Kidney epithelial cell (primary cell): ENCODE measurements around the gene ANP32B. TPM values are rescaled to one million over a fixed set of nuclear protein-coding genes. Genes with fewer than 3 reads are reported as not detected.

Source experiments
- DNase-seq: peaks from one replicate; pipeline ENCODE4 v3.0.0-alpha.2; 2010; ENCODE audit warnings: low read depth
- H3K27me3 ChIP-seq: 2 replicates; pipeline ENCODE4 v1.6.0; 2011; ENCODE audit warnings: low read length; ENCODE audit not compliant: control insufficient read depth, insufficient read depth
- H3K36me3 ChIP-seq: 2 replicates; pipeline ENCODE4 v1.5.1; 2011; ENCODE audit warnings: low read length; ENCODE audit not compliant: control insufficient read depth, insufficient read depth
- H3K4me3 ChIP-seq: 2 replicates; pipeline ENCODE4 v1.5.1; 2011; ENCODE audit warnings: low read depth, mild to moderate bottlenecking, control low read depth, low read length
- total RNA-seq: library from RNA; depleted of rRNA; stranded (reverse); fragments of >200 nt; gene quantifications from 2 replicates; pipeline ENCODE4 v1.2.3, GENCODE V29; 2015
- TF ChIP-seq, protein P1 (sequence below): IDR thresholded peaks from 2 replicates; pipeline ENCODE4 v1.5.1; 2011; ENCODE audit warnings: mild to moderate bottlenecking, moderate library complexity, low read length, control low read depth, inconsistent platforms; ENCODE audit not compliant: insufficient read depth, poor library complexity, severe bottlenecking

The ANP32B gene
- total RNA-seq, 1 donor from 2014 or later = 24.1 TPM

DNA sequence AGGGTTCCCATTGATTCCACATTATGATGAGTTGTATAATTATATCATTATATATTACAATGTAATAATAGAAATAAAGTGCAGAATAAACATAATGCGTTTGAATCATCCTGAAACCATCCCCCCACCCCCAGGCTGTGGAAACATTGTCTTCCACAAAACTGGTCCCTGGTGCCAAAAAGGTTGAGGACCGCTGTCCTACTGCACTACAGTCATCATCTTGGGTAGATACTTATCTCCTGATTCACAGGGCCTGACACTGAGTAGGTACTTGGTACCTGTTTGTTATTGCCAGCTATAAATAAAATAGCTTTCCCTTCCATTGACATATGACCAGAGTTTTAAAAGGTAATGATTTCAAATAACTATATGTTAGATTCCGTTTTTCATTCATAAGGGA is 25.6 kb downstream of the ANP32B start:
- DNase-seq = no peak
- Histone ChIP-seq H3K36me3 (peaks cover 1% of the 10 kb centered on the region), H3K27me3 (no peaks in the 10 kb centered on the region), H3K4me3 (no peak overlapping the region)
- TF ChIP-seq, protein P1, sequence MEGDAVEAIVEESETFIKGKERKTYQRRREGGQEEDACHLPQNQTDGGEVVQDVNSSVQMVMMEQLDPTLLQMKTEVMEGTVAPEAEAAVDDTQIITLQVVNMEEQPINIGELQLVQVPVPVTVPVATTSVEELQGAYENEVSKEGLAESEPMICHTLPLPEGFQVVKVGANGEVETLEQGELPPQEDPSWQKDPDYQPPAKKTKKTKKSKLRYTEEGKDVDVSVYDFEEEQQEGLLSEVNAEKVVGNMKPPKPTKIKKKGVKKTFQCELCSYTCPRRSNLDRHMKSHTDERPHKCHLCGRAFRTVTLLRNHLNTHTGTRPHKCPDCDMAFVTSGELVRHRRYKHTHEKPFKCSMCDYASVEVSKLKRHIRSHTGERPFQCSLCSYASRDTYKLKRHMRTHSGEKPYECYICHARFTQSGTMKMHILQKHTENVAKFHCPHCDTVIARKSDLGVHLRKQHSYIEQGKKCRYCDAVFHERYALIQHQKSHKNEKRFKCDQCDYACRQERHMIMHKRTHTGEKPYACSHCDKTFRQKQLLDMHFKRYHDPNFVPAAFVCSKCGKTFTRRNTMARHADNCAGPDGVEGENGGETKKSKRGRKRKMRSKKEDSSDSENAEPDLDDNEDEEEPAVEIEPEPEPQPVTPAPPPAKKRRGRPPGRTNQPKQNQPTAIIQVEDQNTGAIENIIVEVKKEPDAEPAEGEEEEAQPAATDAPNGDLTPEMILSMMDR = no peak

DNA sequence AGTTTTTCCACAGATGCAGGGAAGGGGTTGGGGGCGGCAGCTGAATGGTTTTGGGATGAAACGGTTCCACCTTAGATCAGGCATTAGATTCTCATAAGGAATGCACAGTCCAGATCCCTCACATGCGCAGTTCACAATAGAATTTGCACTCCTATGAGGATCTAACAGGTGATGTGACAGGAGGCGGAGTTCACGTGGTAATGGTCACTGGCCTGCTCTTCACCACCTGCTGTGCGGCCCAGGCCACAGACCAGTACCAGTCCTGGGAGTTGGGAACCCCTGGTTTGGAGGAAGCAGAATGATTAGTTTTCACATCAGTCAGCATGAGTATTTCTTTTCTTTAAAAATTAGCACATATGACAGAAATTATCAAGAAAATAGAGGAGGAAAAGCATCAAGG is 26.3 kb downstream of the ANP32B start:
- Histone ChIP-seq H3K36me3 (peaks cover 1% of the 10 kb centered on the region), H3K4me3 (no peak overlapping the region), H3K27me3 (no peaks in the 10 kb centered on the region)
- TF ChIP-seq, protein P1 = no peak
- DNase-seq = no peak

DNA sequence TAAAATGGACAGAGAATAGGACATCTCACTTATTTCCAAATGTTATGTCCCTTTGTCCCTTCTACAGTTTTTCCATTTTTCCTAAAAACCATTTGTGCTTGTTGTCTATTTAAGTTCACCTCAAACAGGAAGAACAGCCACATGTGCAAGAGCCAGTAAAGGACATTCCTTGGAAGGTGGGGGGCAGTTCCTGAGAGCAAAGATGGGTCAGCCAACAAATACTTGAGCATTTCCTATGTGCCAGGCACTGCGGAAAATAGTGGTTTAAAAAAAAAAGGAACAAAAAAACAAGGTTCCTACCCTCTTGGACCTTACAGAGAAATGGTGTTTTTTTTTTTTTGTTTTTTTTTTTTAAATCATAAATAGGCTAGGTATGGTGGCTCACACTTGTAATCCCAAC is 26.8 kb downstream of the ANP32B start:
- Histone ChIP-seq H3K27me3 (no peaks in the 10 kb centered on the region), H3K36me3 (peaks cover 1% of the 10 kb centered on the region), H3K4me3 (no peak overlapping the region)
- no peak for DNase-seq
- TF ChIP-seq, protein P1 = no peak

DNA sequence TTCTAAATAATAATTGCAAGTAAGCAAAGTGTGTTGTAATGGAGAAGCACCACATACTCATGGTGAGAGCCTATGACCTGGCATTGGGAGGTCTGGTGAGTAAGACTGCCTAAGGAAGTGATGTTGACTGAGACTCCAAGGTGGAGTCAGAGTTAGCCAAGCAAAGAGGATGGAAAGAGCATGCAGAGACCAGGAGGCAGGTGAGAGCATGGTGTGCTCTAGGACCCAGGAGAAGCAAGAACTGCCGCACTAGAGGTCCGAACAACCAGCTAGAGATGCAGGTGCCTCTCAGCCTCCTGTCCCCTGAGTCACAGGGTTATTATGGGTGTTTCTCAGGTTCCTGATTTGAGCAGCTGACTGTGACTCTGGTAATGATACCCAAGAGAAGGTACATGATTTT is 27.3 kb downstream of the ANP32B start:
- TF ChIP-seq, protein P1 = no peak
- DNase-seq = peak; percentile 91
- Histone ChIP-seq H3K4me3 (no peak overlapping the region), H3K36me3 (peaks cover 1% of the 10 kb centered on the region), H3K27me3 (no peaks in the 10 kb centered on the region)

DNA sequence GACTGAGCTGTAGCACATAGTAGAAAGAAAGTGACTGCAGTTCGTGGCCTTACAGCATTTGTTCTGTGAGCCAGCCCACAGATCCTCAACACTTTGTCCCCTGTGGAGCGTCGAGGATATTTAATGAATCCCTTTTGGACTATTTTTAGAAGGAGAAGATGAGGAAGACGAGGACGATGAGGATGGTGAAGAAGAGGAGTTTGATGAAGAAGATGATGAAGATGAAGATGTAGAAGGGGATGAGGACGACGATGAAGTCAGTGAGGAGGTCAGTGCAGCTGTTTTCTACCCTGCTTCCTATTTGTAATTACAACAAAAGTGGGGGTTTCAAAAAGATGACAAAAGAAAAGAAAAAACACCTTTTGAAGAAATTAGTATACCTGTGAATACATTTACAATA is 28.0 kb downstream of the ANP32B start:
- no peak for DNase-seq
- peaks cover 1% of the 10 kb centered on the region for H3K36me3 ChIP-seq
- H3K27me3 ChIP-seq = no peaks in the 10 kb centered on the region
- no peak overlapping the region for H3K4me3 ChIP-seq
- TF ChIP-seq, protein P1 = no peak

DNA sequence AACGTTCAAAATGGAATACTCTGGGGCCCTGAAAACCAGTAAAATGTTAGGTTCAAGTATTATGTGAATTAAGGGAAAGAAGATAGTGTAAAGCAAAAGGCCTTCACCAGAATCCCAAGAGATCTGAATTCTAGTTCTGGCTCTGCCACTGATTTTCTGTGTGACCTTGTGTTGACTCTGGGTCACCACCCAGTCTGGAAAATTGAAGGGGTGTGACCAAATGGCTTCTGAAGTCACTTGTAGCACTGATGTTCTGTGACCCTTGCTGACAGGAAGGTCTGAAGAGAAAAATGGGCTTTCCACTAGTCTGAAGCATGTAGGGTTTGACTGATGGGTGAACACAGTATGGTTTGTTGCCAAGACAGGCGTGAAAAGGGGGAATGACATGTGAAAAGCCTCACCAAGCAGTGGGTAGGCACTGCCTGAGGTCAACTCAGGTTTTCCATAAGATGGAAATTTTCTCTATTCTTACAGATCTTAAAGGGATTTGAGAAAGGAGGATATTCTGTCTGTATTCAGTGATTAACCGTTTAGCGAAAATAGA is 33.1 kb downstream of the ANP32B start:
- Histone ChIP-seq H3K4me3 (no peak overlapping the region), H3K27me3 (no peaks in the 10 kb centered on the region), H3K36me3 (peaks cover 4% of the 10 kb centered on the region)
- TF ChIP-seq, protein P1 = no peak
- no peak for DNase-seq
